CD14-positive monocyte (primary cell): ENCODE data around the gene FBXO15. TPM values are rescaled to one million over a fixed set of nuclear protein-coding genes. Genes with fewer than 3 reads are reported as not detected.

Source experiments
- DNase-seq, 3 donors: peaks; one replicate each; pipeline ENCODE4 v3.0.0-alpha.2; 2011 to 2022
- H2AFZ ChIP-seq: 2 replicates; pipeline ENCODE4 v1.6.0; 2012; ENCODE audit warnings: mild to moderate bottlenecking, low read depth, low read length, inconsistent platforms; ENCODE audit not compliant: insufficient read depth, poor library complexity, severe bottlenecking
- H3K27ac ChIP-seq, 2 donors: 1 replicate in 1 of 2; 2 replicates in 1 of 2; pipeline ENCODE4 v1.5.1; 2012 to 2013; ENCODE audit warnings: low read length in 2 of 2, control low read depth in 1 of 2, inconsistent platforms in 1 of 2, low read depth in 1 of 2, mild to moderate bottlenecking in 1 of 2
- H3K27me3 ChIP-seq, 2 donors: one replicate each; pipeline versions ENCODE4 v1.6.0 to v1.6.1; 2011 to 2013; ENCODE audit warnings: low read length in 2 of 2; ENCODE audit not compliant: control insufficient read depth in 2 of 2, insufficient read depth in 2 of 2
- H3K36me3 ChIP-seq, 2 donors: replicated peaks in 1 of 2; 1 replicate in 1 of 2; 2 replicates in 1 of 2; pipeline versions ENCODE4 v1.5.1 to v1.6.1; 2012 to 2013; ENCODE audit warnings: low read length in 2 of 2, control low read depth in 1 of 2, inconsistent platforms in 1 of 2, mild to moderate bottlenecking in 1 of 2; ENCODE audit not compliant: insufficient read depth in 2 of 2, control insufficient read depth in 1 of 2
- H3K4me1 ChIP-seq, 2 donors: 1 replicate in 1 of 2; 2 replicates in 1 of 2; pipeline versions ENCODE4 v1.5.1 to v1.6.1; 2012 to 2013; ENCODE audit warnings: low read length in 2 of 2, control low read depth in 1 of 2, inconsistent platforms in 1 of 2, mild to moderate bottlenecking in 1 of 2, moderate library complexity in 1 of 2; ENCODE audit not compliant: insufficient read depth in 2 of 2, control insufficient read depth in 1 of 2
- H3K4me2 ChIP-seq: replicated peaks from 2 replicates; pipeline ENCODE3; 2012; ENCODE audit warnings: low read length, moderate library complexity, mild to moderate bottlenecking; ENCODE audit not compliant: poor library complexity, severe bottlenecking; ENCODE audit errors: extremely low read depth
- H3K4me3 ChIP-seq, 3 experiments: fragments of 200-600 bp in 1 of 3; sonication (generic) in 1 of 3; replicated peaks in 1 of 3; 1 replicate in 2 of 3; 2 replicates in 1 of 3; pipeline ENCODE4 v1.5.1; 2011 to 2013; ENCODE audit warnings: low read length in 3 of 3, mild to moderate bottlenecking in 3 of 3, control low read depth in 2 of 3, low read depth in 2 of 3, inconsistent platforms in 1 of 3, moderate library complexity in 1 of 3
- H3K79me2 ChIP-seq: 2 replicates; pipeline ENCODE4 v1.6.0; 2012; ENCODE audit warnings: mild to moderate bottlenecking, control low read depth, inconsistent platforms, low read length, moderate library complexity; ENCODE audit not compliant: insufficient read depth
- H3K9ac ChIP-seq: 2 replicates; pipeline ENCODE4 v1.6.0; 2017; ENCODE audit warnings: low read length, mild to moderate bottlenecking; ENCODE audit not compliant: insufficient read depth, poor library complexity, severe bottlenecking
- H3K9me3 ChIP-seq, 2 donors: replicated peaks in 1 of 2; 1 replicate in 1 of 2; 2 replicates in 1 of 2; pipeline versions ENCODE4 v1.5.1 to v1.6.1; 2012 to 2013; ENCODE audit warnings: low read length in 2 of 2, control low read depth in 1 of 2; ENCODE audit not compliant: control insufficient read depth in 1 of 2, insufficient read depth in 1 of 2
- H4K20me1 ChIP-seq: 2 replicates; pipeline ENCODE4 v1.6.0; 2012; ENCODE audit warnings: mild to moderate bottlenecking, low read length, control low read depth, moderate library complexity; ENCODE audit not compliant: insufficient read depth
- H3K27ac Mint-ChIP-seq, 7 donors: one replicate each; pipeline ENCODE4 v1.8.0; 2020; ENCODE audit warnings: mild to moderate bottlenecking in 7 of 7, mixed read lengths in 7 of 7, moderate library complexity in 6 of 7, inconsistent platforms in 2 of 7
- H3K27me3 Mint-ChIP-seq, 3 donors: one replicate each; pipeline ENCODE4 v1.8.0; 2021 to 2022; ENCODE audit warnings: low read depth in 3 of 3, mild to moderate bottlenecking in 3 of 3, mixed read lengths in 3 of 3, moderate library complexity in 3 of 3, inconsistent platforms in 1 of 3
- H3K36me3 Mint-ChIP-seq, 2 donors: one replicate each; pipeline ENCODE4 v1.8.0; 2020; ENCODE audit warnings: mixed read lengths in 2 of 2, inconsistent platforms in 1 of 2, mild to moderate bottlenecking in 1 of 2
- H3K4me1 Mint-ChIP-seq: one replicate; pipeline ENCODE4 v1.8.0; 2020; ENCODE audit warnings: mild to moderate bottlenecking, mixed read lengths
- H3K4me3 Mint-ChIP-seq, 2 donors: one replicate each; pipeline ENCODE4 v1.8.0; 2020; ENCODE audit warnings: mild to moderate bottlenecking in 2 of 2, mixed read lengths in 2 of 2, moderate library complexity in 1 of 2
- H3K9me3 Mint-ChIP-seq, 7 donors: one replicate each; pipeline ENCODE4 v1.8.0; 2020 to 2022; ENCODE audit warnings: mixed read lengths in 7 of 7, mild to moderate bottlenecking in 6 of 7, moderate library complexity in 6 of 7, inconsistent platforms in 2 of 7
- WGBS: methylation state at CpG from one replicate; pipeline ENCODE4 v1.1.5; 2013; ENCODE audit warnings: missing lambda C conversion rate; ENCODE audit not compliant: insufficient coverage; 5-methylcytosine and 5-hydroxymethylcytosine counted together
- intact Hi-C, 2 donors: fragments of 100-400 bp; cut with micrococcal nuclease; formaldehyde crosslinking; loops; one replicate each; pipeline versions ENCODE4 v1.15.0 to v1.15.1; 2023
- polyA plus RNA-seq, 3 donors: library from polyadenylated mRNA; depleted of rRNA in 1 of 3; unstranded in 2 of 3; stranded (reverse) in 1 of 3; fragments of 300-500 nt in 2 of 3; fragments of >200 nt in 1 of 3; fragmentation: Illumina TruSeq in 2 of 3; gene quantifications; 1 replicate in 2 of 3; 2 replicates in 1 of 3; pipeline ENCODE4 v1.2.3, GENCODE V29; 2012 to 2021
- TF ChIP-seq, protein P1 (sequence below): fragments of 200-600 bp; IDR thresholded peaks from one replicate; pipeline ENCODE4 v1.8.0; 2022; ENCODE audit warnings: antibody characterized with exemption, mild to moderate bottlenecking

Gene FBXO15
- polyA plus RNA-seq, 3 donors = not detected

DNA sequence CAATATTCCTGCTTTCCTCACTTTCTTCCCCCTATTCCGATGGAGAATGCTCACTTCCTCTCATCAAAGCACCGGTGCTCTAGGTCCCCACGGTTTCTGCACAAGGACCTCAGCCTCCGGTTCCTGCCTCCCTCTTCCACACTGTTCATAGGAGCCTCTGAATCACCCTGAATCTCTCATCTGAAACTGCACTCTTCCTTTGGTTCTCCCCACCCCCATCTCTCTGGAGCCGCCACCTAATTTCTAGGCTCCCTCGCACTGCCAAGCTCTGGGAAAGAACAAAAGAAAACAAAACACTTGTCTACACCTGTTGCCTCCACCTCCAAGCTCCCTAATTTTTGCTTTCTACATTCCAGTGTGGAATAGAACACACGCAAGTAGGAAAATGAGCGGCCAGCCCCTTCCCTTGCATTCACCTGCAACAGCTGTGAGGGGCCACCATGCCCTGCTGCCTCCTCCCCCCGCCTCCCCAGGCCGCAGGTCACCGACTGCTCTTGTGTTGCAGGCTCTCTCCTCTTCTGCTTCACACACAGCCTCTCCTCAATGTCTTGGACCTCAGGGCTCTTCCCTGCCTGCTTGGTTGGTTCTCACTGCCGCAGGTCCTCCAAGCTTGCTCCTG is 9.6 kb downstream of the FBXO15 start:
- H3K27me3 Mint-ChIP-seq = peaks cover 4 to 6% (median 6%) of the 10 kb centered on the region in 3 donors
- DNase-seq = no peak
- no peaks in the 10 kb centered on the region for H3K9me3 Mint-ChIP-seq
- Histone ChIP-seq H3K4me3 (no peak overlapping the region), H3K4me1 (peaks cover 11% of the 10 kb centered on the region in 2 donors), H2AFZ (no peak overlapping the region), H3K27me3 (no peaks in the 10 kb centered on the region), H3K9me3 (no peaks in the 10 kb centered on the region), H3K9ac (no peak overlapping the region), H3K79me2 (no peaks in the 10 kb centered on the region), H3K36me3 (no peaks in the 10 kb centered on the region), H3K4me2 (no peak overlapping the region), H4K20me1 (no peaks in the 10 kb centered on the region), H3K27ac (no peak overlapping the region)
- WGBS = 88% methylated on average over 12 of the region's 12 CpGs
- H3K4me1 Mint-ChIP-seq = peaks cover 13% of the 10 kb centered on the region
- no peaks in the 10 kb centered on the region for H3K36me3 Mint-ChIP-seq
- H3K4me3 Mint-ChIP-seq = no peak overlapping the region
- TF ChIP-seq, protein P1, sequence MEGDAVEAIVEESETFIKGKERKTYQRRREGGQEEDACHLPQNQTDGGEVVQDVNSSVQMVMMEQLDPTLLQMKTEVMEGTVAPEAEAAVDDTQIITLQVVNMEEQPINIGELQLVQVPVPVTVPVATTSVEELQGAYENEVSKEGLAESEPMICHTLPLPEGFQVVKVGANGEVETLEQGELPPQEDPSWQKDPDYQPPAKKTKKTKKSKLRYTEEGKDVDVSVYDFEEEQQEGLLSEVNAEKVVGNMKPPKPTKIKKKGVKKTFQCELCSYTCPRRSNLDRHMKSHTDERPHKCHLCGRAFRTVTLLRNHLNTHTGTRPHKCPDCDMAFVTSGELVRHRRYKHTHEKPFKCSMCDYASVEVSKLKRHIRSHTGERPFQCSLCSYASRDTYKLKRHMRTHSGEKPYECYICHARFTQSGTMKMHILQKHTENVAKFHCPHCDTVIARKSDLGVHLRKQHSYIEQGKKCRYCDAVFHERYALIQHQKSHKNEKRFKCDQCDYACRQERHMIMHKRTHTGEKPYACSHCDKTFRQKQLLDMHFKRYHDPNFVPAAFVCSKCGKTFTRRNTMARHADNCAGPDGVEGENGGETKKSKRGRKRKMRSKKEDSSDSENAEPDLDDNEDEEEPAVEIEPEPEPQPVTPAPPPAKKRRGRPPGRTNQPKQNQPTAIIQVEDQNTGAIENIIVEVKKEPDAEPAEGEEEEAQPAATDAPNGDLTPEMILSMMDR = no peak
- intact Hi-C loops = no loop called here
- H3K27ac Mint-ChIP-seq = no peak overlapping the region

DNA sequence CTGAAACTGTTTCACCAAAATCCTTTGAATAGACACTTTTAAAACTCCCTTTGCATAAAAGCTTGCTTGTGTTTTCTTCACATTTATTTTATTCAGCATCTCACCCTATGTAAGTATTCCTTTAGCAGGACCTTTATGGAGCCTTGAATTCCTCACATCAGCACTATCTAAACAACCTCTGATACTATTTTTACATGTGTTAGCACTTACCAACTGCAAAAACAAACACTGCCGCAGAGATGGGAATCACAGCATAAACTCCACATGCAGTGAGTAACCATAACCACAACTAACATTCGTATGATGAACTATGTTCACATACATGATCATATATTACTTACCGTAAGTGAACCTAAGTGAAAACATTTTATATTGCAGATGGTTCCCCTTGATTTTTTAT is 15.4 kb downstream of the FBXO15 start:
- Mint-ChIP-seq H3K27me3 (peaks cover 0 to 8% (median 1%) of the 10 kb centered on the region in 3 donors), H3K4me3 (no peak overlapping the region), H3K27ac (no peak overlapping the region), H3K9me3 (no peaks in the 10 kb centered on the region), H3K36me3 (no peaks in the 10 kb centered on the region), H3K4me1 (no peaks in the 10 kb centered on the region)
- Histone ChIP-seq H3K4me2 (no peak overlapping the region), H3K27ac (no peak overlapping the region), H3K36me3 (no peaks in the 10 kb centered on the region), H3K4me3 (no peak overlapping the region), H2AFZ (no peak overlapping the region), H3K4me1 (no peaks in the 10 kb centered on the region), H3K79me2 (no peaks in the 10 kb centered on the region), H3K9ac (no peak overlapping the region), H4K20me1 (no peaks in the 10 kb centered on the region), H3K27me3 (no peaks in the 10 kb centered on the region), H3K9me3 (no peaks in the 10 kb centered on the region)
- TF ChIP-seq, protein P1 = no peak
- no peak for DNase-seq
- 100% methylated on average over 1 of the region's 3 CpGs for WGBS
- intact Hi-C loops = no loop called here
